GM23248 (cell line): Measurements from ENCODE around the gene HCN2.

ENCODE experiments used
- EZH2 ChIP-seq: fragments of 200-600 bp; sonication (generic); IDR thresholded peaks from 2 replicates; pipeline ENCODE4 v1.6.1; 2018; ENCODE audit warnings: antibody characterized with exemption, mild to moderate bottlenecking; ENCODE audit not compliant: insufficient read depth, poor library complexity, severe bottlenecking
- EZH2phosphoT487 ChIP-seq: fragments of 200-600 bp; sonication (generic); IDR thresholded peaks from 2 replicates; pipeline ENCODE4 v1.6.1; 2018; ENCODE audit warnings: antibody characterized with exemption, moderate library complexity, mild to moderate bottlenecking, low read depth; ENCODE audit not compliant: insufficient read depth

DNA sequence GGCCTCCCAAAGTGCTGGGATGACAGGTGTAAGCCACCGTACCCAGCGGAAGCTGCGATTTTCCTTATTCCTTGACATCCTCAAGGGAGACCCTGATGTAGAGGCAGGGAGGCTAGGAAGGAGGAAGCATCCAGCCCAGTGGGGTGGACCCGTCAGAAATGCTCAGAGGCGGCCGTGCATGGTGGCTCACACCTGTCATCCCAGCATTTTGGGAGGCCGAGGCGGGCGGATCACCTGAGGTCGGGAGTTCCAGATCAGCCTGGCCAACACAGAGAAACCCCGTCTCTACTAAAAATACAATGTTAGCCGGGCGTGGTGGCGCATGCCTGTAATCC is 34.2 kb upstream of the HCN2 start:
- TF ChIP-seq EZH2phosphoT487 = no peak
- no peak for TF ChIP-seq EZH2
